Measurements from ENCODE around the gene GBP3.
A peak's percentile ranks its signal among the peaks of the same experiment; 100 is the strongest.
"Not testable (repeated sequence)": the region's sequence is repeated elsewhere in the genome, so short reads cannot be mapped to it uniquely, and the experiment has no call there.

The GBP3 gene

GRCh38 chr1:89041119-89041641, 18.5 kb upstream of the GBP3 start:
- H3K4me3 ChIP-seq (ENCODE audit: low read depth, low read length) = no peak overlapping the region
- in situ Hi-C loops (cut with HindIII; ENCODE audit: low sequenced_read_pairs) = no loop called here
- TF ChIP-seq, protein P1, sequence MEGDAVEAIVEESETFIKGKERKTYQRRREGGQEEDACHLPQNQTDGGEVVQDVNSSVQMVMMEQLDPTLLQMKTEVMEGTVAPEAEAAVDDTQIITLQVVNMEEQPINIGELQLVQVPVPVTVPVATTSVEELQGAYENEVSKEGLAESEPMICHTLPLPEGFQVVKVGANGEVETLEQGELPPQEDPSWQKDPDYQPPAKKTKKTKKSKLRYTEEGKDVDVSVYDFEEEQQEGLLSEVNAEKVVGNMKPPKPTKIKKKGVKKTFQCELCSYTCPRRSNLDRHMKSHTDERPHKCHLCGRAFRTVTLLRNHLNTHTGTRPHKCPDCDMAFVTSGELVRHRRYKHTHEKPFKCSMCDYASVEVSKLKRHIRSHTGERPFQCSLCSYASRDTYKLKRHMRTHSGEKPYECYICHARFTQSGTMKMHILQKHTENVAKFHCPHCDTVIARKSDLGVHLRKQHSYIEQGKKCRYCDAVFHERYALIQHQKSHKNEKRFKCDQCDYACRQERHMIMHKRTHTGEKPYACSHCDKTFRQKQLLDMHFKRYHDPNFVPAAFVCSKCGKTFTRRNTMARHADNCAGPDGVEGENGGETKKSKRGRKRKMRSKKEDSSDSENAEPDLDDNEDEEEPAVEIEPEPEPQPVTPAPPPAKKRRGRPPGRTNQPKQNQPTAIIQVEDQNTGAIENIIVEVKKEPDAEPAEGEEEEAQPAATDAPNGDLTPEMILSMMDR (IDR thresholded peaks at IDR 0.05; ENCODE audit: low read depth, low read length, missing control alignments) = no peak
- DNase-seq (ENCODE audit: low read depth) = peak; percentile 48

- TF ChIP-seq, protein P1 (IDR thresholded peaks at IDR 0.05; ENCODE audit: low read depth, low read length, missing control alignments) = no peak
- in situ Hi-C loops (cut with HindIII; ENCODE audit: low sequenced_read_pairs) = no loop called here
- DNase-seq (ENCODE audit: low read depth) = no peak
- H3K4me3 ChIP-seq (ENCODE audit: low read depth, low read length) = no peak overlapping the region
Measured at GRCh38 chr1:89040315-89040626, 17.6 kb upstream of the GBP3 start.

DNA sequence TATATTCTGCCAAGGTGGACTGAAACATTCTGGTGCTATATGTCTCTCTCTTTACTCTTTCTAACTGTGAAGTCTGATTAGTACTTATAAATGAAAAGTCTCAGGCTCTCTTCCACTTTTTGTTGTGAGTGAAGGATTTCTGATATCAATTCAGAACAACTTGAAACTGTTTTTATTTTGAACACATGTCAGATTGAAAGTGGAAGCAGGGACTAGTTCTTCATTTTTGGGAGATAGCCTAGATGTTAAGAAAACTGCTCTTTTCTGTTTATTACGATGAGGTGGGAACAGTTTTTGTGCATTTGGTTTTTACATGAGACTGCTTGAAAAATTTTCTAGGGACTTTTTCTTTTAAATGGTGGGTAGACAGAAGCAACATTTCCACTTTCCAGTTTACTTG, 14.5 kb upstream of the GBP3 start:
- no peak overlapping the region for H3K4me3 ChIP-seq (ENCODE audit: low read depth, low read length)
- in situ Hi-C loops (cut with HindIII; ENCODE audit: low sequenced_read_pairs) = no loop called here
- no peak for DNase-seq (ENCODE audit: low read depth)
- TF ChIP-seq, protein P1 (IDR thresholded peaks at IDR 0.05; ENCODE audit: low read depth, low read length, missing control alignments) = no peak

DNA sequence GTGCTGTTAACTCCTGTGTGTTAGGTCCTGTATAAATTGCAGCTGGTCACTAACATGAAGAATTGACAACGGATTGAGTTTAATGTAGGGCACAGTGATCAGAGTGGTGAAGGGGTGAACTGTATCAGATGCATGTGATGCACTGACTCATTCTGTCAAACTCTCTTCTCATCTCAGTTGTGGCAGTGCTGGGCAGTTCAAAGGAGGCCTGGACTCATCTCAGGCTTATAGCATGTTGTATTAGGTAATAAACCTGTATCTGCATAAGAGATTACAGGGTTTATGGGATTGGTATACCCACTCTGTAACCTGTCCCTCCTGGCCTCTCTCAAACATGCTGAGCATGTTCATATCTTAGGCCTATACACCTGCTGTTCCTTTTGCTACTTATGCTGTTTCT, 12.4 kb upstream of the GBP3 start:
- in situ Hi-C loops (cut with HindIII; ENCODE audit: low sequenced_read_pairs) = no loop called here
- TF ChIP-seq, protein P1 (IDR thresholded peaks at IDR 0.05; ENCODE audit: low read depth, low read length, missing control alignments) = no peak
- no peak overlapping the region for H3K4me3 ChIP-seq (ENCODE audit: low read depth, low read length)
- no peak for DNase-seq (ENCODE audit: low read depth)

DNA sequence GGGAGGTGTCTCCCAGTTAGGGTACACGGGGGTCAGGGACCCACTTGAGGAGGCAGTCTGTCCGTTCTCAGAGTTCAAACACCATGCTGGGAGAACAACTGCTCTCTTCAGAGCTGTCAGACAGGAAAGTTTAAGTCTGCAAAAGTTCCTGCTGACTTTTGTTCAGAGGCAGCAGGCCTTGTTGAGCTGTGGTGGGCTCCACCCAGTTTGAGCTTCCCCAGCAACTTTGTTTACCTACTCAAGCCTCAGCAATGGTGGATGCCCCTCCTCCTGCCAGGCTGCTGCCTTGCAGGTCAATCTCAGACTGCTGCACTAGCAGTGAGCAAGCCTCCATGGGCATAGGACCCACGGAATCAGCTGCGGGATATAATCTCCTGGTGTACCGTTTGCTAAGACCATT, 11.3 kb upstream of the GBP3 start:
- in situ Hi-C loops (cut with HindIII; ENCODE audit: low sequenced_read_pairs) = not testable (repeated sequence)

DNA sequence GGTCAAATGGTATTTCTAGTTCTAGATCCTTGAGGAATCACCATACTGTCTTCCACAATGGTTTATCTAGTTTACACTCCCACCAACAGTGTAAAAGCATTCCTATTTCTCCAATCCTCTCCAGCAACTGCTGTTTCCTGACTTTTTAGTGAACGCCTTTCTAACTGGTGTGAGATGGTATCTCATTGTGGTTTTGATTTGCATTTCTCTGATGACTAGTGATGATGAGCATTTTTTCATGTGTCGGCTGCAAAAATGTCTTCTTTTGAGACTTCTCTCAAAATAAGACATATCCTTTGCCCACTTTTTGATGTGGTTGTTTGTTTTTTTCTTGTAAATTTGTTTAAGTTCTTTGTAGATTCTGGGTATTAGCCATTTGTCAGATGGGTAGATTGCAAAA, 6.4 kb upstream of the GBP3 start:
- in situ Hi-C loops (cut with HindIII; ENCODE audit: low sequenced_read_pairs); H3K4me3 ChIP-seq (ENCODE audit: low read depth, low read length); DNase-seq (ENCODE audit: low read depth): not testable (repeated sequence)

More for the DNA sequence above, 11.3 kb upstream of the GBP3 start:
- not testable (repeated sequence) for DNase-seq (ENCODE audit: low read depth); H3K4me3 ChIP-seq (ENCODE audit: low read depth, low read length)

GRCh38 chr1:89025928-89026327, 3.3 kb upstream of the GBP3 start:
- no peak for DNase-seq (ENCODE audit: low read depth)
- H3K4me3 ChIP-seq (ENCODE audit: low read depth, low read length) = no peak overlapping the region
- TF ChIP-seq, protein P1 (IDR thresholded peaks at IDR 0.05; ENCODE audit: low read depth, low read length, missing control alignments) = no peak
- in situ Hi-C loops (cut with HindIII; ENCODE audit: low sequenced_read_pairs) = no loop called here

- no peak for DNase-seq (ENCODE audit: low read depth)
- in situ Hi-C loops (cut with HindIII; ENCODE audit: low sequenced_read_pairs) = no loop called here
- peak overlapping the region; percentile 78 for H3K4me3 ChIP-seq (ENCODE audit: low read depth, low read length)
- TF ChIP-seq, protein P1 (IDR thresholded peaks at IDR 0.05; ENCODE audit: low read depth, low read length, missing control alignments) = no peak
Measured at GRCh38 chr1:89023026-89023425, 360 bp upstream of the GBP3 start.

- in situ Hi-C loops (cut with HindIII; ENCODE audit: low sequenced_read_pairs); DNase-seq (ENCODE audit: low read depth); H3K4me3 ChIP-seq (ENCODE audit: low read depth, low read length): not testable (repeated sequence)
Measured at GRCh38 chr1:89018318-89018717, 4.3 kb downstream of the GBP3 start.
